HG02588 (cell line): Measurements from ENCODE around the gene OLFM3.

Source experiments
- ATAC-seq: cut with Tn5 transposase; IDR thresholded peaks from one replicate; pipeline ENCODE4 v1.9.1; 2021; ENCODE audit warnings: mild to moderate bottlenecking, moderate library complexity; ENCODE audit not compliant: unreplicated experiment

OLFM3 gene

DNA sequence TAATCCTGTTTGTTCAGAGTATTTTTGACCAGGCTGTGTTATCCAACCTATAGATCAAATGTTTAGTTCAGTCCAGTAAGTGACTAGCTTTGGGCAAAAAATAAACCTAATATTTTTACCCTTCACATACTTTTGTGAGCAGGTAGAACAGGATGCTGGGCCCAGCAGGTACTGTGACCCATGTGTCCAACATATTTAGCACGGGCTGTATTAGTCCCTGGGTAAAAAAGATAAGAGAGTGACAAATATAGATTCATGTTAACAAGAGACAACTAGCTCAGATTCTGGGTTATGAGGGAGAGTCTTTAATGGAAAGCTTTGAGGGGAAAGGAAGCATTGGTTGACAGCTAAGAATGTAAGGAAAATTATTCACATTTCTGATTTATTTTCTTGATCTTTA lies 43.1 kb downstream of the OLFM3 start:
- no peak for ATAC-seq

DNA sequence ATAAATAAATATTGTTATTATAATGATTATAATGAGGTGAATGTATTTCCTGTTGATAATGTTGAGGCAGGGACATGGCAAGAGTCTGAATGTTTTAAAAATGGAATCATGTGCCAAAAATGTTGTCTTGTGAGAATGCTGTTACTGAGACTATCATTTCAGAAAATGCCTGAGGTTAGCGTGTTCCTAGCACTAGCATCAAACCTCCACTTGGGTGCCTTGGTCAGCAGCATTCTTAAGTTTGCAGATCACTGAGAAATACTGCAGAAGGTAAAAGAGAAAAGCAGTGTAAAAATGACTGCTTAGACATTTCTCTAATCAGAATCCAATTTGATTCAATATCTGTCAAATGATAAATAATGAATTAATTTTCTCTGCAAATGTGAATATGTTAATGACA lies 50.8 kb downstream of the OLFM3 start:
- no peak for ATAC-seq

DNA sequence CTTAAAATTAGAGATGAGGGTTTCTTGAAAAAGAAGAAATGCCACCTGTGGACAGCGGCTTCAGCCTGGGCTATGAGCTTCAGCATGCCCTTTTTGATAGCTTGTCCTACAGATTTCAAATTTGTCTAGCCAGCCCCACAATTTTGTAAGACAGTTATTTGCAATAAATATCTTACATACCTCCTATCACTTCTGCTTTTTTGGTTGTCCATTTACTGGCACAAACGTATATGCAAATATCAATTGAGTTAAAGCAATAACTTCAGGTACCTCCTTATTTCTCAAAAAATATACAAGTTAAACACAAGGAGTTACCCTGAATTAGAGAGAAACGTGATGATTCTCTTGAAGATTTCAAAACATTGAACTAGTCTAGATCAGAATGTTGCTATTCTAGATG lies 53.5 kb downstream of the OLFM3 start:
- ATAC-seq: no peak

DNA sequence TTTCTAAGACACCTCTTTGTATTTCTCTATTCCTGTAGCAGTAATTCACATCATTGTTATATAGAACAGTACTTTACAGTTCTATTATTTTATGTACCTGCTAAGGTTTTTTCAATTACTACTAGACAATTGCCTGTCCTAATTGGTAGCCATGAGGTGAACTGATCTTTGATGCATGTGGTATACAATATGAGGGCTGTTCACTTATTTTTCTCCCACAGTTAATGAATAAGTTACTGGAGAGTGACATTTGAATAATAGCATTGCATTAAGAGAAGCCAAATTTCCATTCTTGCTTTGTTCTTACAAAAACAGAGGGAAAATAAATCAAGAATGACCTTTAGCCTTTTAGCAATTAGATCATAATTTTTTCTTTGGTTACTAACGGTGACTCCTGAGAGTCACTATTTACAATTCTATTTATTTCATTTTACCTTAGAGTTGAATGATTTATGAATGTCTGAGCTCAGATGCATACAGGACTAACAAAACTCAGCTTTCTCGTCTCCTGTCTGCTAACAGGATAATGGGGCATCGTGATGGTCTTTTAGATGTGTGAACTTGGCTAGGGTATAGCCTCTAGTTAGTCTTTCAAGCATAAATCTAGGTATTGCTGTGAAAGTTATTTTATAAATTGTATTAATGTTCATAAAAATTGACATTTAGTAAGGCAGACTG lies 54.1 kb downstream of the OLFM3 start:
- no peak for ATAC-seq

DNA sequence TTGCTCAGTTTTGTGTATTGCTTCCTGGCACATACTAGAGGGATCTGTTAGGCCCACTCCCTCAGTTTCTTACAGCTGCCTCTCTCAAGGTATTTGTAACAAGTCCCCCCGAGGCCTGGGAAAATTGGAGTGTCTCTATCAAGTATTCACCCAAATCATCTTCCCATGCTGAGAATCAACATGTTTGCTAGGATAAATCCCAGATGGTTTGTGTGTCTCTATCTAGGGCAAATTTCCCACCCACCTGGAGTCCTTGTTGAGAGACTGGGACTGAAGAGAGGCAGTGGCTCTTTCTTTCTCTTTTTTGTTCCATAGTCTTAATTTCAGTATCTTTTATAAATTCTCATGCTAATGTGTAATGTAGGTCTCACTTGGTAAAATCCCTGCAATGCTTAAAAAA lies 58.0 kb downstream of the OLFM3 start:
- ATAC-seq: no peak

DNA sequence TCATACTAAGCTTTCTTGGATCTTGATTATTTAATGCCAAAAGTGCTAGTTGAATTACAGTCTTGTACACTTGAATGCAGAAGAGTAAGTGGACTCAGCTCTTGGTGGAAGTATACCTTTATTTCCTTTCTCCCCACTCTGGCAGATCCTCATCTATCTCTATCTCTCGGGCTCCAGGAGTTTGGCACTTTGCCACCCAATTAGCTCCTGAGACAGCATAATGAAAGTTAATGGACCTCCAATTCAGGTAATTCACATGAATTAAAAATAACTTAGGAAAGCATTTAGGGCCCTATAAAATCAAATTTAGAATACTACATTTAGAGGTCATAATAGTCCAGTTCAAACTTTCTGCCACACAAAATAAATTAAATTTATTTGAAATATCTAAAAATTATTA lies 67.4 kb downstream of the OLFM3 start:
- no peak for ATAC-seq

DNA sequence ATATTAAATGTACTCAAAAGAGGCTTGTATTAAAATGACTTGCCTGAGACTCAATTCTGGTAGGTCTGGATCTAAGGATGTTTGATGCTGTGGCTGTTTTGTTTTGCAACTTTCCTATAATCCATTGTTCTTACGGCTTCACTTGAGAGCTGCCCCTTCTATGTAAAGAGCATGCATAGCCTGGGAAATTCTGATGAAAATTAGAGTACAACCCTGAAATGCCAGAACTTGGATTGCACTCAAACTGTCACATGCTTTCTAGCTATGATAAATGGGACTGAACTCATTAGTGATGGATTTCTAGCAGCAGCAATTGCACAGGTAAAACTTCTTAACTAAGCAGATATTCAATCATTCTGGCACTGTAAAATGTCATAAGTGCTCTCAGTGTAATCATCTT lies 67.9 kb downstream of the OLFM3 start:
- no peak for ATAC-seq

DNA sequence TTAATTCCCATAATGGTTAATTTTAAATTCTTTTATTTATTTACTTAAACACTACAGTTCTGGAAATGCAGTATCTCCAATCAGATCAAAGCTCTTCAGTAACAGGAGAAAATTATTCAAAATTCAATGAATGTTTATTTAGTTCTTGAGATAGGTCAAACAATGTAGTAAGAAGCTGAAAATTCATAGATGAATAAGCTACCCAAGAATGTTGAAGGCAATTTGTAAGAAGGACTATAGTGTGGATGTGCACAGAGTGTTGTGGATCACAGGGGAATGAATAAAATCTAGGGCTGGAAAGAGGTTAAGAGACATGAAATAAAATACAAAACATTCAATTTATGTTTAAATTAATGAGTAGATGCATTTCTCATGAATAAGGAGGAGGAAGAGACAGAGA lies 72.0 kb downstream of the OLFM3 start:
- ATAC-seq: no peak

DNA sequence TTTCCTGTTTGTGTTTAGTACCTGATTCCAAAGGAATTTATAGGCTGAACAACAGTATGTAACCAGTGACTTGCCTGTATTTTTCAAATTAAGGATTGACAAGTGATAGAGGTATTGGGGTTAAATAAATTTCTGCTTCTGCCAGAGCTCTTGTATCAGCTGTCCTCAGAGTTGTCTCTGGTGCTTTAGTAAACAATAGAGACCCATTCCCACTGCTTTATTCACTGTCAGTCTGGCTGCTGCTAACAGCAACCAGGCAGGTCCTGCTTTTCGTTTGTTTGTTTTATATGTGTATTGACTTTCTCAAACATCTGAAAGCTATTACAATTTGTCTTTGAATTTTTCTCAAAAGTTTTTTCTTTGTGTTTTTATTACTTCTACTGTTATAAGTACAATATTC lies 76.1 kb downstream of the OLFM3 start:
- no peak for ATAC-seq

DNA sequence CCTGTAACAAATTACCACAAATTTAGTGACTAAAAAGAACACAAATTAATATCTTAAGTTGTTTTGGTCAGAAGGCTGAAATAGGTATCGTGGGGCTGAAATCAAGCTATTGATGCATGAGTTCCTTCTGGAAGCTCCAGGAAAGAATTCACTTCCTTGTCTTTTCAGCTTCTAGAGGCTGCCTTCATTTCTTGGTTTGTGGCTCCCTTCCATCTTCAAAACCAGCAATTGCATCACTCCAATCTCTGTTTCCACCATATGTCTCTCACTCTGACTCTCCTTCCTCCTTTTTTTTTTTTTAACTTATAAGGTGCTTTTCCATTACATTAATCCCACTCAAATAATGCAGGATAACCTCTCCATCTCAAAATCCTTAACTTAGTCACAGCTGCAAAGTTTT lies 78.4 kb downstream of the OLFM3 start:
- ATAC-seq: no peak

DNA sequence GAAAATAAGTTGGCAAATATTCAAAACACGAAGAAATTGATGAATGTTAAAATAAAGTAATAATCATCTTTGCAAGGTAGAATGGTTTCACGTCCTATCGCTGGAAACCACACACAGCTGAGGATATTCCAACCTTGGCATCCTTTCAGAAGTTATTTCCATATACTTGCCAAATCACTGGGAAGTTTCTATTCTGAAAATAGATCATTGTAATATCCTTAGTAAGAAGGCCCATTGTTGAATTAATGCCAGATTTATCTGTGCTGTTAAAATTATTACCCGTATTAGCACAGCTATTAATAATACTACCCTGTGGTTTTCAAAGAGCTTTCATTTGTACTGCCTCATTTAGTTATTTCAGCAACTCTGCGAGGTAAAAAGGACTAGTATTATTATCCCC lies 81.1 kb downstream of the OLFM3 start:
- no peak for ATAC-seq

DNA sequence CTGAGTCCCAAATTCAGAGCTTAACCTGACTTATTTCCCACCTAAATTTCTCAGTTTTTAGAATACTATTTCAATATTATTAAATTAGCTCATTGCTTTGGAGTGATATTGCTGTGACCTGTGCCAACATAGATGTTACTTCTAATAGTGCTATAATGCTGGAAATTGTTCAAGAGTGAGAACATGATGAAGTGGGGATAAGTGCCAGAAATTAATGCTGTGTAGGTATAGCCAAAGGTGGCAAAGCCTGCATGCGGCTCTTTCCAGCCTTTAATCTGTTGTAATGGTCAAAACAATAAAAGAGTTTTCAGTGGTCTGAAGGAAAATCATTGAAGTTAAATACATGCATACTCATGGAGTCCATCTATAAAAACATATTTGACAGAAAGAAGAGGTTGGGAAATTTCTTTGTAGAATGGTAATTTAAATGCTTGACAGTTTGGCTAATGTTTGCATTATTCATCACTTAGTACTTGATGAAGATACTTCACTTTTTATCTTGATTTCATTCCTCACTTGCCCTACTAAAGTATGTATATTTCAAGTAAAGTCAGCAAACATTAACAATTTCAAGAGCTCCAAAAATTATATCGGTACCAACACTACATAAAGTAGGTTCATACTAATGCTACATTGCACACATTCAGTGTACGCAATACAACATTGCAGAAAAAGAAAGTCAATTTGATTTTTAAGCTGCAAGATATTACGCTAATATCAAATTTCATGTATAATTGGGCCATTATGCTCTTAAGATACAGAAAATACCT lies 82.1 kb downstream of the OLFM3 start:
- ATAC-seq: no peak

DNA sequence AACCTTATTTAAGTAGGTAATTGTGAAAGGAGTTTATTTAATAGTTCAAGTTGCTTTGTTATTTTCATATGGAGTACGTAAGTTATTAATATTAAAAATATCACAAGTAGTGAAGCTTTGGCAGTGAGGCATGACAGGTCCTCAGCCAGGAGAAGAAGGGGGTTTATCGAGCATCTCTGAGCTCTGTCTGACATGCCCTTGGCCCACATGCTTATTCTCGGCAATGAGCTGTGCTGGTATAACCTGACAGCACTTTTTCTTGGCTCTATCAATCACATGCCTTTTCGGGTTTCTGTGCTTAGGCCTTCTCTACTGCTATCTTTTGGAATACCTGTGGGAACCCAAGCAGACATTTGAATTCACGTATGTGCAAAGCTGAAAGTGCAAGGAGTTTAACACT lies 84.8 kb downstream of the OLFM3 start:
- ATAC-seq: no peak

DNA sequence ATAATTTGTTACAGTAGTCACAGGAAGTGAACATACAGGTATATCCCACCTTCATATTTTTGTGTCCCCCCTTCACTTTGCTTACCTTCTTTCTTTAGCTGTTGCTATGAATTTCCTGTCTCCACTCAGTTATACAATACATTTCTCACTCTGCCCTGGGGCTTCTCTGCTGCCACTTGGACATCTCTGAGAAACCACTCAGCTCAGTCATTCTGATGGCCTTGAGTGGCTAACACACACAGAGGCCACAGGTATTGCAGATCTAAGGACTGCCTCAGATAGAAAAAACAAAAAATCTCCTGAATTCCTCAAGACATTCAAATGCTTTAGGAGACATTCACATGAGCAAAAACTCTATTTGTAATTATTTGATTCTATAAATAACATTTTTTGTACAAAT lies 87.7 kb downstream of the OLFM3 start:
- ATAC-seq: no peak

DNA sequence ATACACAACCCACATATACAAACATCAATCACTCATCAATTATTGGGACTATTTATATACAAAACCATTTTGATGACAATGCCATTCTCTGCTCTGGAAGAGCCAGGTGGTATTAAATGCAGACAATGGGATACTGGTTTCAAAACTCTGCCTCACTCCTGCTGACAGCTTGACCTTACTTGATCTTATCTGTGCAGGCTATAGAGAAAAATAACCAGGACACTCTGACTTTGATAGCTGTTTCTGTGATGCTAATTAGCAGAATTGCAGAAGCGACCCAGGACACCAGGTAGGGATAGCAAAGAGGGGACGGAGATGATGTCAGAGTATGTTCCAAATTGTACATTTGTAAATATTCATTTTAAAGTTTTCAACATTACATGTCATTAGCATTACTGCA lies 89.5 kb downstream of the OLFM3 start:
- no peak for ATAC-seq

DNA sequence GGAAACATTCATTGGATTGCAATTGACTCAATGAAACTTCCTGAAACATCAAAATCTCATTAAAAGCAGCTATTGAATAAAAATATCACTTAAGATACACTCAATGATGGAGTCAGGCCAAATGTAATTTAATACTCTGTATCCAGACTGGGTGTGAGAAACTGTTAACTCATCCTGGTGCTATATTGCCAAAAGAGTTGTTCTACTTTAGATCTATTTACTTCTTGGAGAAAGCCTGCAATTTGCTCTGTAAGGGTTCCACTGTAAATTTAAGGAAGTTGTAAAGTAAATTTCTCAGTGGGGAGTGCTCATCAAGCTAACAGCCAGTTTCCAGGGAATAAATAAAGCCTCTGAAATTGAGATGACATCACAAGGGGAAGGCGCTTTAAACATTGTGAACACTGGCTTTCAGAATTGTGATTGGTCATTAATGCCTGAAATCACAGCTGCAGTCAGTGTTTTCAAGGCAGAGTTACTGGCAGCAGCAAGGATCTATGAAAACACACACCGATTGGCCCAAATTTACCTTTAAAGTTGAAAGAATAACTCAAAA lies 91.4 kb downstream of the OLFM3 start:
- ATAC-seq: no peak

DNA sequence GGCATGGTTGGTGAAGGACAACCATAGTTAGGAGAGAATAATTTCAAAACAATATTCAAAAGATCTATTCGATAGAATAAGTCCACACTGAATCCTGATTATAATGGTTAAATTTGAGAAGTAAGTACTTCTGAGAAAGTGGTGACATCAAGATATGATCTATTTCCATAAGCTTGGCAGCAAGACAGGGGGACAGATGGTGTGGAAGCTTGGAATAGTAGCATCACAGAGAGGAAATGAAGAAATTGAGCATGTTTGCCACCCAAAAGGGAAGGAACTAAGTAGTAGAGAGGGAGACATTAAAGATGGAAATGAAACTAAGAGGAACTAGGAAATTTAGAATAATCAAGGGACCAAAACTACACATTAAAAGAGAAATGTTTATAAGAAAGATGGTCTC lies 94.5 kb downstream of the OLFM3 start:
- no peak for ATAC-seq

DNA sequence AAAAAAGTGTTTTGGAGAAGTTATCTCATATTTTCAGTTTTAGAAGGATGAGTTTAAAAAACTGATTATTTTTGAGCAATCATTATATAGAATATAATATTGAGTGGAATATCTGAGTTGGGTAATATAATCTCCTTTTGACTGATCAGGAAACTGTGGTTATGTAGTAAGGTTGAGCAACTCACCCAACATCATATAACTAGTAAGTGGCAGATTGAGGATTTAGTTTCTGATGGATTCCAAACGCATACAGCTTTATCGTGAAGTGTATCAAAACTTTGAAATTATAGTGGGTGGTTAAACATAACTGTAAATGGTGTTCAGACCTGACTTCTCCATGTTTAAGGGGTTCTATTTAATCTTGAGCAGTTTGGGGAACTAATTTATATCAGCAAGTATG lies 98.6 kb downstream of the OLFM3 start:
- ATAC-seq: no peak

DNA sequence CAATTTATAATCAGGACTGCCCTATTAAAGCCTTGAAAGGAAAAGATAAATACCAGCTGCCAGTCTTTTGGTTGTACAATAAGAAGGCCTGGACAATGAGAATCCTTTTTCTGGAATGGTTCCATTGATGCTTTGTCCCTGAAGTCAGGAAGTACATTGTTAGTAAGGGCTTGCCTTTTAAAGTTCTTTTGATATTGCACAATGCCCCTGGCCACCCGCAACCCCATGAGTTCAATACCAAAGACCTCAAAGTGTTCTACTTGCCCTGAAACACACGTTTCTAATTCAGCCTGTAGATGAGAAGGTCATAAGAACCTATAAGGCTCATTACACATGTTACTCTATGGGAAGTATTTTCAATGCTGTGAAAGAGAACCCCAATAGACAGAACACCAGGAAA lies 112.1 kb downstream of the OLFM3 start:
- no peak for ATAC-seq

DNA sequence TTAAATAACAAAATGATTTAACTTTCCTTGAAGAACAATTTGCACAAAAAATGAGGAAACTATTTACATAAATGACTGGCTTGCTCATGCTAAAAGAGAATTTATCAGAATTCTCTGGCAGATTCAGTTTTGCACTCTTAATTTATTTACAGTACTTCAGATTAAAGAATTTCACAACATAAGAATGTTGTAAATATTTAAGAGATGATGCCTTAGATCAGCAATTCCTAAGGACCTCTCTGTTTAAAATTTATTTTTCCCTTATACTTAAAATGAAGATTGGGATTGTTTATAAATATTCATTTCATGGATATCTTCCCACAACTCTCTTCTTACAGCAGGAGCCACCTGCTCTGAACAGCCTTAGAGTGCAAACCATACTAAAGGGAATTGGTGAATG lies 120.8 kb downstream of the OLFM3 start:
- no peak for ATAC-seq

DNA sequence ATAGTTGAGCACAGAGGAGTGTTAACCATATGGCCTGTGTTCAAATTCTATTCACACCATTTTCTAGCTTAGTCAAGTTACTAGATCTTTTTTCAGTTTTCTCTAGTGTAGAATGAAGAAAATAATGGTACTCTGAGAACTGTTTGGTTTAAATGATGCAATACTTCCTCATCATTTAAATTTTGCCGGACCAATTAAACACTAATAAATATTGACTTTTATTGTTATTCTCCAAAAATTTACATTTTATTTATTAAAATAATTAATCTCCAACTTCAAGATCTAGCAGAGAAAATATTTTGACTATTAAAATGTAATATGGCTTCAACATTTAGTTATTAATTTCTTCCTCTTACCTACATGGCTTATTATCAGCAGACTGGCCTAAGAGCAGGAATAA lies 123.1 kb downstream of the OLFM3 start:
- ATAC-seq: no peak

DNA sequence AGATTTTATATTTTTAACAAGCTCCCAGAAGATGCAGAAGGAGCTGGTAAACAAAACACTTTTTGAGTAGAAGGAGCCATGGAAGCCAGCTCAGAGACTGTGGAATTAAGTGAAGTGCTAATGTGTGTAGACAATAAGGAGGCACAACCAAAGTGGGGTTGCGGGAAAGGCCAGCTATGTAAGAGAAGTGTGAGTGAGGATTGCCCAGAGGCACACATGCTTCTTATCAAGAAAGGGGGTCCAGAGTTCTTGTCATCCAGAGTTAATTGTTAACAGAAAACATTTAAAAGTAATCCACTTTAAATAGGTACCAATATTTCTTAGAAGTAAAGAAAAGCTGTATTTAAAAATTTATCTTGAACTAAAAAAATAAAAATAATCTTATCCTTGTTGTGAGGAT lies 136.8 kb downstream of the OLFM3 start:
- ATAC-seq: no peak

DNA sequence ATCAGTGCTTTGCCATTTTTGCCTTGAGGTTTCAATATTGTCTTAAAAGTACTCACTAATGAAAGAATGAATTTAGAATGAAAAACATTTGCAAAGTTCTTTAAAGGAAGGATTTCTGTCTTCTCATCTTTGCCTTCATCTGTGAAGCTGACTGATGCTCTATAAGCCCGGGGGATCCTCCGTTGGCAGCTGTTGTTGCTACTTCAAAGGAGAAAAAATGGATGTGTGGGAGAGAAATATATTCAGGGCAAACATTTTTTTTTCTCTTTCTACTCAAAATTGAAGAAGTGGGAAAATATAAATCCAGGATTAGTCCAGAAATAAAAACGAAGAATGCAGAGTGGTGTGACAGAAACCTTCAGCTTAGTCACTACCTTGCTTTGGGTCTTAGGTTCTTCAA lies 142.5 kb downstream of the OLFM3 start:
- ATAC-seq: no peak
